ENCODE data around the gene FUT1. TPM values are rescaled to one million over a fixed set of nuclear protein-coding genes. Genes with fewer than 3 reads are reported as not detected.
A peak's percentile ranks its signal among the peaks of the same experiment; 100 is the strongest.

Gene FUT1
- total and polyA plus RNA-seq, 4 experiments from 2014 or later, result 0.11 to 0.32 (median 0.22) TPM; not detected in 1

GRCh38 chr19:48740164-48740972 lies 12.1 kb downstream of the FUT1 start, which contains the start of gene RASIP1:
TSS of gene RASIP1 (minus strand) at chr19:48740610. CDS start at chr19:48740282, 328 bp downstream.
- H3K9me3 ChIP-seq (ENCODE audit: control insufficient read depth in 1 of 2, low read length in 2 of 2), result no peaks in the 10 kb centered on the region
- ChIA-PET POLR2A (ENCODE audit: partially characterized antibody) (interaction anchor here (2.1 to 2.7 kb wide), 5 partner anchors 10 to 103 kb away, joined by 5 to 37 read pairs (median 13); partner anchors contain the start of gene DBP), CTCF (ENCODE audit: partially characterized antibody) (interaction anchor here (1.3 to 2.7 kb wide), 3 partner anchors 13 to 16 kb away, joined by 3 to 12 read pairs (median 12); partner anchors contain the start of gene FGF21)
- peak within 1 kb of the TSS in 6 of 8 donors; percentile 24 to 64 (median 38) for H3K4me3 Mint-ChIP-seq
- no peaks in the 10 kb centered on the region for H3K27me3 Mint-ChIP-seq
- intact Hi-C loops (cut with micrococcal nuclease), result no loop called here
- peak within 1 kb of the TSS in 1 of 2 donors; percentile 24 for H3K4me3 ChIP-seq (ENCODE audit: low read length in 2 of 2)
- H3K27me3 ChIP-seq (ENCODE audit: insufficient read depth, low read length), result no peaks in the 10 kb centered on the region
- H3K4me1 Mint-ChIP-seq, result peaks cover 5 to 28% (median 16%) of the 10 kb centered on the region in 4 donors
- H3K9me3 Mint-ChIP-seq, result no peaks in the 10 kb centered on the region
- peak in 1 of 5 donors; percentile 35 for DNase-seq
- peaks cover 29% of the 10 kb centered on the region for H3K4me1 ChIP-seq (ENCODE audit: insufficient read depth, low read length)
- no peaks in the 10 kb centered on the region for H3K36me3 ChIP-seq (ENCODE audit: insufficient read depth, low read length)
- H3K27ac ChIP-seq (ENCODE audit: low read depth, low read length), result no peak within 1 kb of the TSS
- peak within 1 kb of the TSS in 4 of 7 donors; percentile 42 to 81 (median 52) for H3K27ac Mint-ChIP-seq
- no peaks in the 10 kb centered on the region for H3K36me3 Mint-ChIP-seq

GRCh38 chr19:48739404-48740163 lies 12.9 kb downstream of the FUT1 start:
- no peaks in the 10 kb centered on the region for H3K9me3 Mint-ChIP-seq
- H3K4me1 Mint-ChIP-seq, result peaks cover 3 to 28% (median 16%) of the 10 kb centered on the region in 4 donors
- DNase-seq, result peak in 1 of 5 donors; percentile 34
- Histone ChIP-seq H3K4me3 (ENCODE audit: low read length in 2 of 2) (peak overlapping the region in 1 of 2 donors; percentile 24), H3K36me3 (ENCODE audit: insufficient read depth, low read length) (no peaks in the 10 kb centered on the region), H3K4me1 (ENCODE audit: insufficient read depth, low read length) (peaks cover 29% of the 10 kb centered on the region), H3K27me3 (ENCODE audit: insufficient read depth, low read length) (no peaks in the 10 kb centered on the region), H3K9me3 (ENCODE audit: control insufficient read depth in 1 of 2, low read length in 2 of 2) (no peaks in the 10 kb centered on the region), H3K27ac (ENCODE audit: low read depth, low read length) (no peak overlapping the region)
- H3K4me3 Mint-ChIP-seq, result peak overlapping the region in 5 of 8 donors; percentile 24 to 64 (median 44)
- POLR2A ChIA-PET (ENCODE audit: partially characterized antibody), result interaction anchor here (0.6 to 2.7 kb wide), 13 partner anchors 8 to 253 kb away, joined by 3 to 37 read pairs (median 8); partner anchors contain the start of genes CA11, DBP, FUT1 and GYS1
- H3K27ac Mint-ChIP-seq, result peak overlapping the region in 3 of 7 donors; percentile 10 to 42 (median 12)
- H3K27me3 Mint-ChIP-seq, result no peaks in the 10 kb centered on the region
- CTCF ChIA-PET (ENCODE audit: partially characterized antibody), result interaction anchor here (0.7 to 2.7 kb wide), 11 partner anchors 9 to 253 kb away, joined by 3 to 12 read pairs (median 4); partner anchors contain the start of genes CA11, FGF21 and GYS1
- H3K36me3 Mint-ChIP-seq, result no peaks in the 10 kb centered on the region
- intact Hi-C loops (cut with micrococcal nuclease), result loop anchor here (2.0 kb wide), 2 partner anchors 65 to 103 kb away; partner anchors contain the start of gene DBP

DNA sequence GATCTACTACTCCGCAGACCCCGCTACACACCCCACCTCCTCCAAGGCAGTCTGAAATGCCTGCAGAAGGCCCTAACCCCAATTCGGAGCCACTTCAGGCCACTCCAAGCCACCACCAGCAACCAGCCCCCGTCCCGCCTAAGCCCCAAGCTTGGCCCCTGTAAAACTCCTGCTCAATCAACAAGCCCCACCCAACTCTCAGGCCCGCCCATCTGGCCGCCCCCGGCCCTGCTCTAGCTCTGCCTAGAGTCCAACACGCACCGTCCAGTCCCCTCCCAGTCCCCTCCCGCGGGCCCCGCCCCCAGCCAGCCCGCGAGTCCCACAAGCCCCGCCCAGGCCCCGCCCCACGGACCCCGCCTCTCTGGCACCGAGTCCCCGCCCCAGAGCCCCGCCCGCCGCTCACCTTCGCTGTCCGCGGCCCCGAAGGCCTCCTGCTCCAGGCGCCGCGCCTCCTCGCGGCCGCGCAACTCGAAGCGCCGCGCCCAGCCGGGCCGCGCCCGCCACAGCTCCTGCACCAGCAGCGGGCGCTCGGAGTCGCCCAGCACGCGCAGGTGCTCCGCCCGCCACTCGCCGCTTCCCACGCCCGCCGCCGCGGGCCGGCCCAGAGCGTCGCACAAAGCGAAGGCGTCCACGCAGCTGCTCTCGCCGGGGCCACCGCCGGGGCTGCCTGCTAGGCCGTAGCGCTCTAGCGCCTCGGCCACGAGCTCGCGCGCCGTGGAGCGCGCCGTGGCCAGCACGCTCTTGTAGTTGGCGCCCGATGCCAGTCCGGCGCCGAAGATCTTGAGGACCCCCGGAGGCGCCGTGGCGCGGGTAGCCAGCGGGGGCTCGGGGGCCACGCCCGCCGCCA lies 13.7 kb downstream of the FUT1 start:
- Mint-ChIP-seq H3K9me3 (no peaks in the 10 kb centered on the region), H3K36me3 (no peaks in the 10 kb centered on the region), H3K4me3 (peak overlapping the region; percentile 31 to 72 (median 62)), H3K27me3 (no peaks in the 10 kb centered on the region), H3K27ac (peak overlapping the region in 6 of 7 donors; percentile 27 to 92 (median 72)), H3K4me1 (peaks cover 3 to 28% (median 16%) of the 10 kb centered on the region in 4 donors)
- no peaks in the 10 kb centered on the region for H3K36me3 ChIP-seq (ENCODE audit: insufficient read depth, low read length)
- POLR2A ChIA-PET (ENCODE audit: partially characterized antibody), result interaction anchor here (0.7 to 2.7 kb wide), 13 partner anchors 9 to 254 kb away, joined by 3 to 37 read pairs (median 8); partner anchors contain the start of genes CA11, DBP, GYS1 and RPL18
- intact Hi-C loops (cut with micrococcal nuclease), result loop anchor here (1.0 to 2.0 kb wide), 4 partner anchors 24 to 102 kb away; partner anchors contain the start of genes CA11 and DBP
- CTCF ChIA-PET (ENCODE audit: partially characterized antibody), result interaction anchor here (0.7 to 2.7 kb wide), 11 partner anchors 10 to 254 kb away, joined by 3 to 12 read pairs (median 4); partner anchors contain the start of genes CA11, FGF21 and GYS1
- H3K4me1 ChIP-seq (ENCODE audit: insufficient read depth, low read length), result peaks cover 29% of the 10 kb centered on the region
- peak; percentile 85 to 91 (median 86) for DNase-seq
- no peaks in the 10 kb centered on the region for H3K27me3 ChIP-seq (ENCODE audit: insufficient read depth, low read length)
- no peaks in the 10 kb centered on the region for H3K9me3 ChIP-seq (ENCODE audit: control insufficient read depth in 1 of 2, low read length in 2 of 2)
- peak overlapping the region in 1 of 2 donors; percentile 24 for H3K4me3 ChIP-seq (ENCODE audit: low read length in 2 of 2)
- H3K27ac ChIP-seq (ENCODE audit: low read depth, low read length), result no peak overlapping the region

GRCh38 chr19:48737360-48737998 lies 15.0 kb downstream of the FUT1 start:
- Histone ChIP-seq H3K4me1 (ENCODE audit: insufficient read depth, low read length) (peaks cover 29% of the 10 kb centered on the region), H3K9me3 (ENCODE audit: control insufficient read depth in 1 of 2, low read length in 2 of 2) (no peaks in the 10 kb centered on the region), H3K27ac (ENCODE audit: low read depth, low read length) (no peak overlapping the region), H3K4me3 (ENCODE audit: low read length in 2 of 2) (no peak overlapping the region), H3K36me3 (ENCODE audit: insufficient read depth, low read length) (no peaks in the 10 kb centered on the region), H3K27me3 (ENCODE audit: insufficient read depth, low read length) (no peaks in the 10 kb centered on the region)
- ChIA-PET POLR2A (ENCODE audit: partially characterized antibody) (interaction anchor here (0.6 to 2.7 kb wide), 5 partner anchors 17 to 135 kb away, joined by 3 to 21 read pairs (median 11); partner anchors contain the start of genes CA11 and PPP1R15A), CTCF (ENCODE audit: partially characterized antibody) (interaction anchor here (1.9 to 2.7 kb wide), 3 partner anchors 10 to 63 kb away, joined by 12 read pairs; no protein-coding TSS in a partner anchor)
- Mint-ChIP-seq H3K27me3 (no peaks in the 10 kb centered on the region), H3K9me3 (no peaks in the 10 kb centered on the region), H3K4me1 (peaks cover 3 to 28% (median 14%) of the 10 kb centered on the region in 4 donors), H3K27ac (peak overlapping the region in 4 of 7 donors; percentile 14 to 59 (median 50)), H3K36me3 (no peaks in the 10 kb centered on the region), H3K4me3 (peak overlapping the region in 5 of 8 donors; percentile 21 to 65 (median 43))
- no peak for DNase-seq
- intact Hi-C loops (cut with micrococcal nuclease), result no loop called here

DNA sequence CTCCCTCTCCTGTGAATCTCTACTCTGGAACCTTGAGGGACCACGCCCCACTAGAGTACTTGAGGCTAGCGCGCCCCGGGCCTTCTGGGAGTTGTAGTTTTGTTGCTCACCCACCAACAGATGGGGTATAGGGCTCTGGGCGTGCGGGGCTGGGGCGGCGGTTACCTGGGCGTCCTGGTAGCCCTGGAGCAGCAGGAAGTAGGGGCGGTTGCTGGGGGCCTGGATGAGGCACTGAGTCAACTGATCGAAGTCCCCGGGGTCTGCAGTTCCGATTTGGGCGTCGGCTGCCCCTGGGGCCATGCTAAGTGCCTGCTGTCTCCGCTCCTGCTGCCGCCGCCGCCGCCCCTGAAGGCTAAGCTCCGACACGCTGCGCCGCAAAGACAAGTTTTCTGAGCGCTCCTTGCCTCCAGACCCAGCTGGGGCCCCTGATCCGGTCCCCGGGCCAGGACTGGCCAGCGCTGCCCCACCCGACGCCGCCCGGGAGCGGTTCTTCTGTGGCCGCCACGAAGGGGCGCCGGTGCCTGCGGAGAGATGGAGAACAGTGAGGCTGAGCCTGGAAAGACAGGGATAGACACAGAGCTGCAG lies 17.3 kb downstream of the FUT1 start:
- no peak overlapping the region for H3K27ac Mint-ChIP-seq
- POLR2A ChIA-PET (ENCODE audit: partially characterized antibody), result no interaction called here
- H3K27me3 Mint-ChIP-seq, result no peaks in the 10 kb centered on the region
- peaks cover 15% of the 10 kb centered on the region for H3K4me1 ChIP-seq (ENCODE audit: insufficient read depth, low read length)
- H3K36me3 ChIP-seq (ENCODE audit: insufficient read depth, low read length), result no peaks in the 10 kb centered on the region
- intact Hi-C loops (cut with micrococcal nuclease), result no loop called here
- H3K9me3 ChIP-seq (ENCODE audit: control insufficient read depth in 1 of 2, low read length in 2 of 2), result no peaks in the 10 kb centered on the region
- no peak overlapping the region for H3K4me3 ChIP-seq (ENCODE audit: low read length in 2 of 2)
- no peaks in the 10 kb centered on the region for H3K27me3 ChIP-seq (ENCODE audit: insufficient read depth, low read length)
- DNase-seq, result no peak
- no peak overlapping the region for H3K27ac ChIP-seq (ENCODE audit: low read depth, low read length)
- H3K4me3 Mint-ChIP-seq, result no peak overlapping the region
- CTCF ChIA-PET (ENCODE audit: partially characterized antibody), result interaction anchor here (1.3 kb wide), 1 partner anchor 11 kb away, joined by 8 read pairs; no protein-coding TSS in a partner anchor
- H3K9me3 Mint-ChIP-seq, result no peaks in the 10 kb centered on the region
- no peaks in the 10 kb centered on the region for H3K36me3 Mint-ChIP-seq
- peaks cover 0 to 11% (median 6%) of the 10 kb centered on the region in 4 donors for H3K4me1 Mint-ChIP-seq

Measured in CD4-positive, alpha-beta memory T cell (primary cell).